A172 (cell line): Measurements from ENCODE around the gene RARS2. TPM values are rescaled to one million over a fixed set of nuclear protein-coding genes. Genes with fewer than 3 reads are reported as not detected.
"Not testable (repeated sequence)": the region's sequence is repeated elsewhere in the genome, so short reads cannot be mapped to it uniquely, and the experiment has no call there.

Source experiments
- DNase-seq: peaks from one replicate; pipeline ENCODE4 v3.0.0-alpha.2; 2015; ENCODE audit warnings: low spot score
- total RNA-seq: library from RNA; depleted of rRNA; stranded (reverse); fragments of >200 nt; shearing (Covaris generic); gene quantifications from 2 replicates; pipeline ENCODE4 v1.2.3, GENCODE V29; 2014; rRNA removed

Gene RARS2
- total RNA-seq, 1 experiment from 2014 or later = 41.4 TPM

GRCh38 chr6:87501809-87502572, 87.8 kb downstream of the RARS2 start:
- DNase-seq = no peak

- DNase-seq = no peak
Measured at GRCh38 chr6:87498048-87498447, 91.7 kb downstream of the RARS2 start.

- DNase-seq = no peak
Measured at GRCh38 chr6:87494761-87495422, 94.9 kb downstream of the RARS2 start.

GRCh38 chr6:87489326-87489725, 100.5 kb downstream of the RARS2 start:
- not testable (repeated sequence) for DNase-seq

- DNase-seq = no peak
Measured at GRCh38 chr6:87487555-87487954, 102.2 kb downstream of the RARS2 start.

- no peak for DNase-seq
Measured at GRCh38 chr6:87484491-87484890, 105.3 kb downstream of the RARS2 start.

- peak; percentile 27 for DNase-seq
Measured at GRCh38 chr6:87483929-87484328, 105.9 kb downstream of the RARS2 start.

GRCh38 chr6:87482366-87482765, 107.4 kb downstream of the RARS2 start:
- no peak for DNase-seq

- no peak for DNase-seq
Measured at GRCh38 chr6:87481931-87482330, 107.9 kb downstream of the RARS2 start.

GRCh38 chr6:87473419-87473903, 116.3 kb downstream of the RARS2 start:
- DNase-seq = no peak

GRCh38 chr6:87472525-87473418, 117.0 kb downstream of the RARS2 start, which contains the start of gene SLC35A1:
Gene SLC35A1 (plus strand): TSS chr6:87472974. CDS start chr6:87473004, 30 bp downstream.
- DNase-seq = peak; percentile 61

- no peak for DNase-seq
Measured at GRCh38 chr6:87465051-87465450, 124.7 kb downstream of the RARS2 start.

Other genes with a start within 250 kb of the RARS2 start
- 0.31 and 0.72 TPM in 2 replicates for gene C6orf163, start 245.2 kb downstream of the RARS2 start, total RNA-seq
- 0.43 and 0.71 TPM in 2 replicates for gene CFAP206, start 182.0 kb downstream of the RARS2 start, total RNA-seq
- gene SLC35A1, start 117.0 kb downstream of the RARS2 start, total RNA-seq = 14.5 and 18.8 TPM in 2 replicates
- 42.4 and 48.7 TPM in 2 replicates for gene ORC3, start 148 bp upstream of the RARS2 start, total RNA-seq
- 13.5 and 16.7 TPM in 2 replicates for gene AKIRIN2, start 112.2 kb upstream of the RARS2 start, total RNA-seq